Measurements from ENCODE around the gene WWOX. TPM values are rescaled to one million over a fixed set of nuclear protein-coding genes. Genes with fewer than 3 reads are reported as not detected.

Gene WWOX
- total and polyA plus RNA-seq, 2 experiments from 2014 or later = 22.1 to 123 TPM

- DNase-seq (ENCODE audit: low read depth in 1 of 2, low spot score in 1 of 2) = no peak
- no peaks in the 10 kb centered on the region for H3K9me3 ChIP-seq (ENCODE audit: low read depth)
- H3K27me3 ChIP-seq = no peaks in the 10 kb centered on the region
- no peak overlapping the region for H3K4me3 ChIP-seq
- no peak overlapping the region for H3K27ac ChIP-seq
- TF ChIP-seq CTCF (IDR thresholded peaks at IDR 0.05; ENCODE audit: low read depth, low read length) = no peak
- peaks cover 9% of the 10 kb centered on the region for H3K4me1 ChIP-seq (ENCODE audit: low read depth)
- H3K36me3 ChIP-seq = no peaks in the 10 kb centered on the region
These were observed 206.9 kb downstream of the WWOX start for GRCh38 chr16:78306361-78306760.

DNA sequence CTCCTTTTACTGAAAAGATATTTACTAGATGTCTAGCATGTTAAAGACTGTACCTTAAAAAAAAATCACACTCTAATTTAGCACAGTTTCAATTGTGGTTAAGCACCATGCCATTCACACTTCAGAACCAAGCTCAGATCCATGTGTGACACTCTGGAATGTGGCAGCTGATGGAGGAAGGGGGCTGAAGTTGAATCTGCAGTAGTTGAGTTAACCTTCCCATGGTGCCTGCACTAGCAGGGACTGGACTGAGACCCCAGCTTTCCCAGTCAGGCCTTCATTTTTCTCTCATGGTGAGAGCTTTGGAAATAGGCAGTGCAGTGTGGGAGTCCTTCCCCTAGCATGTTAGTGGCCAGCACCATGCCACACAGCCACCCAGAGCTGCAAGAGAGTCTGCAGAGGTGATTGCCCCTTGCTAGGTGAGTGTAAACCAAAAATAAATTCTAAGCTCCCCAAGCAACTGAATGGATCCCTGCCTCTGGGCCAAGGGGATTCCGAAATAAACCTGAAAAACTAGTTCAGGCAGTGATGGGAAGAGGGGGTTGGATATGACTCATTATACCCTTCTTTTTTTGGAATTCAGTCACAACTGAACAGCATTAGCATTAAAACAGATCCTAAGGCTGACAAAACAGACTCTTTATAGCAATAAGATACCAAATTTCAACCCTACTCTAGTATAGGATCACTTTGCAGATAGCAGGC, 208.5 kb downstream of the WWOX start:
- no peak overlapping the region for H3K4me3 ChIP-seq
- peaks cover 16% of the 10 kb centered on the region for H3K4me1 ChIP-seq (ENCODE audit: low read depth)
- H3K27ac ChIP-seq = no peak overlapping the region
- H3K27me3 ChIP-seq = no peaks in the 10 kb centered on the region
- no peaks in the 10 kb centered on the region for H3K36me3 ChIP-seq
- DNase-seq (ENCODE audit: low read depth in 1 of 2, low spot score in 1 of 2) = no peak
- no peaks in the 10 kb centered on the region for H3K9me3 ChIP-seq (ENCODE audit: low read depth)
- TF ChIP-seq CTCF (IDR thresholded peaks at IDR 0.05; ENCODE audit: low read depth, low read length) = no peak

GRCh38 chr16:78309763-78310162, 210.3 kb downstream of the WWOX start:
- Histone ChIP-seq H3K9me3 (ENCODE audit: low read depth) (no peaks in the 10 kb centered on the region), H3K36me3 (no peaks in the 10 kb centered on the region), H3K4me1 (ENCODE audit: low read depth) (peaks cover 16% of the 10 kb centered on the region), H3K4me3 (no peak overlapping the region), H3K27me3 (no peaks in the 10 kb centered on the region), H3K27ac (no peak overlapping the region)
- no peak for DNase-seq (ENCODE audit: low read depth in 1 of 2, low spot score in 1 of 2)
- no peak for TF ChIP-seq CTCF (IDR thresholded peaks at IDR 0.05; ENCODE audit: low read depth, low read length)

GRCh38 chr16:78310196-78310595, 210.7 kb downstream of the WWOX start:
- H3K27me3 ChIP-seq = no peaks in the 10 kb centered on the region
- H3K4me1 ChIP-seq (ENCODE audit: low read depth) = peaks cover 16% of the 10 kb centered on the region
- no peak overlapping the region for H3K27ac ChIP-seq
- DNase-seq (ENCODE audit: low read depth in 1 of 2, low spot score in 1 of 2) = no peak
- no peaks in the 10 kb centered on the region for H3K9me3 ChIP-seq (ENCODE audit: low read depth)
- no peaks in the 10 kb centered on the region for H3K36me3 ChIP-seq
- H3K4me3 ChIP-seq = no peak overlapping the region
- no peak for TF ChIP-seq CTCF (IDR thresholded peaks at IDR 0.05; ENCODE audit: low read depth, low read length)

DNA sequence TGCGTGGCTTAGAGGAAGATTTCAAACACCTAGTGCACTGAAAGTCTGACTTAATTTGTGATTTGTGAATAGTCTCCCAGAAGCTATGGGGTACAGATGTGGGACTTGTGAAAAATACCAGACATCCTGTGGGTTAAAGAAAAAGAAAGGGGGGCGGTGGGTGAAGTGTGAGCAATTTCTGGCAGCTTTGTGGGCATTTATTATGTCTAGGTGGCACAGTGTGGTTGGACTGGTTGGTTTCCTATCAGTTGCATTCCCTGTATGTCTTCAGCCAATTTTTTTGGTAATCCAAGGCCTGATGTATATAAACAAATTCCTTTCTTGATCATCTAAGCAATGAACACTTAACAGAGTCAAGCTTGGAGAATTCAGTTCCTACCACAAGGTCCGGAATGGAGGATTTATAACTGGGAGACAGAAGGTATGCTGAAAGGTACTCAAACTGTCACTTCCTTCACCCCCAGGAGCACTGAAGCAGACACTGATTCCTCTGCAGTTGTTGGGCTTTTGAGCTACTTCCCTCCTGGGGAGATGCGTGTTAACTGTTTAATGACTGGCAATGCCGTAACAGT, 211.6 kb downstream of the WWOX start:
- Histone ChIP-seq H3K36me3 (no peaks in the 10 kb centered on the region), H3K9me3 (ENCODE audit: low read depth) (no peaks in the 10 kb centered on the region), H3K27ac (no peak overlapping the region), H3K4me3 (no peak overlapping the region), H3K4me1 (ENCODE audit: low read depth) (peaks cover 16% of the 10 kb centered on the region), H3K27me3 (no peaks in the 10 kb centered on the region)
- no peak for TF ChIP-seq CTCF (IDR thresholded peaks at IDR 0.05; ENCODE audit: low read depth, low read length)
- DNase-seq (ENCODE audit: low read depth in 1 of 2, low spot score in 1 of 2) = no peak
